ENCODE data around the gene SLC38A11.
"Not testable (repeated sequence)": the region's sequence is repeated elsewhere in the genome, so short reads cannot be mapped to it uniquely, and the experiment has no call there.

The SLC38A11 gene

DNA sequence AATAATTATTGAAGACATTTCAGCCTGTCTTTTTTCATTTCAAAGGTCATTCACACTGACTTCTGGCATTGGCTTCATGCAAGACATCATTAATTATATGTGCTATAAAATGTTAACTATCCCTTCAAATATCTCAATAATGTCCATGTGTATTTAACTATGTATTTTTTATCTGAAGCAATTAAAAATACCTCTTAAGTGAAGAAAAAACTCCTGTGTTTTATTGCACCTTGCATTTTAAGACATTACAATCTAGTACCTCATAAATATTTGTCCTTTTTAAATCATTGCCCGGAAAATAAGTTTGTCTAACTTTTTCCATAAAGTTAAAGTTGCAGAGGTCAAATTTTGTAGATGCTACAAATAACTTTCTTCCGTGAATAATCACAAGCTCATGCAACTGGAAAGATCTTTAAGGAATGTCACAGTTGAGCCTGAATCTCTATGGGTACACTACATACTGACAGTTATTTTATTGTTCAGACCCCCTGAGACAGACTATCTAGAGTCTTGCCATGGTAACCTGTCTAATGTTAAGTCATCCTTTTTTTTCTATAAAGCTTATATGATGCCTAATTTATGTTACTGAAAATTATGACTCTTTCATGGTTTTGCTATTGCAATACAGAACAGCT lies 75.3 kb downstream of the SLC38A11 start:
- DNase-seq (ENCODE audit: low read depth in 2 of 3, low spot score in 1 of 3), result no peak

DNA sequence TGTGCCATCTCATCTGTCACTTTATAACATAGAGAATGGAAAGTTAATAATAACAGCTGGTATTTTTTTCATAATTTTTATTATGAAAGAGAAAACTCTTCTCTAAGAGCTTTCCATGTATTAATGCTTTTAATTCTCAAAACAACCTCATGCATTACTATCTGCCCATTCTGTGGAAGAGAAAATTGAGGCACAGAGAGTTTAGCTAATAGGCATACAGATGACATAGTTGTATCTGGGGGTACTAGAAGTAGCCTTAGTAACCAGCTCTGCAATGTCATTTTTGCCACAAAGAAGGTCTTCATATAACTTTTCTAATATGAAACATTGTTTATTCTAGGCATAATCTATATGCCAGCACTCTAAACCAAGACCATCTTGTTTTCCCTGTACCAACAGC lies 77.4 kb downstream of the SLC38A11 start:
- DNase-seq (ENCODE audit: low read depth in 2 of 3, low spot score in 1 of 3), result no peak

DNA sequence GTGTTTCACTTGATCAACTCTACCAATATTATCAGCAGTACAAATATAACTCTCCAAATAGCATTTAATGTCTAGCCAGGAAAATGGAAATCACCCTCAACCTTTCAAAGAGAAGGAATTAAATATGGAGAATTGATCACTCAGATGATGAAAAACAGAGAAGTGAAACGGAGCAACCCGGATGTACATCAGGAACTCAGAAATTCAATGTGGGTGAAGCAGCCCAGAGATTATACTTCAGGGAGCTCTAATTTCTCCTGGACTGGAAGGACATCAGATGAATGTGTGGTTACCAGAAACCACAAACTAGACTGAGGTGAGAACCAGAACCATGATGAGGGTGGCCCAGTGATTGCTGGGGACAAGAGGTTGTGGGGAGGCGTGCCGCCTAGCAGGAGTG lies 78.2 kb downstream of the SLC38A11 start:
- no peak for DNase-seq (ENCODE audit: low read depth in 2 of 3, low spot score in 1 of 3)

DNA sequence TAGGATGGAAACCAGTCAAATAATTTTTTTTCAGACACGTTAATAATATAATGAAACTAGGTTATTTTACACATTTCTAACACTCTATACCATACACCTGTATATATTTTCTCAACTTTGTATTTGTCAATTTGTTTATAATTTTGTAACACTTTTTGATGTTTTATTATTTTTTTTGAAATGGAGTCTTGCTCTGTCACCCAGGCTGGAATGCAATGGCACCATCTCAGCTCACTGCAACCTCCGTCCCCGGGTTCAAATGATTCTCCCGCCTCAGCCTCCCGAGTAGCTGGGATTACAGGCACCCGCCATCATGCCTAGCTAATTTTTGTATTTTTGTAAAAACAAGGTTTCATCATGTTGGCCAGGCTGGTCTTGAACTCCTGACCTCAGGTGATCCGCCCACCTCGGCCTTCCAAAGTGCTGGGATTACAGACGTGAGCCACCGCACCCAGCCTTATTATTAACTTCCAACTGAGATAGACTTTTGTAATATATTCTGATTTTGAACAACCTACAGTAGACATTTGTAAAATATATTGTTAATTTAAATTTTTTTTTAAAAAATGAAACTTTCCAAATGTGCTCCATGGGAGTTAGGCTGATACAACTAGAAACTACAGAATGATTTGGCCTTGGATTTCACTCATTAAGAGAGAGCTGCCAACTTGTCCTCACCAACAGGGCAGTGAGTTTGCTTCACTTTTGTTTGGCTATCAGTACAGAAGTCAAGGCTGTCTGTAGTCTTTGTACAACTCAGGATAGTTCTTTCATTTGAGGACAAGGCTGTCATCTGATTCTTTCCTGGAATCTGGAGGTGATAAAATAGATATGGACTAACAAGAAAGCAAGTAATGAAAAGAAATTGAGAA lies 79.8 kb downstream of the SLC38A11 start:
- DNase-seq (ENCODE audit: low read depth in 2 of 3, low spot score in 1 of 3), result no peak

DNA sequence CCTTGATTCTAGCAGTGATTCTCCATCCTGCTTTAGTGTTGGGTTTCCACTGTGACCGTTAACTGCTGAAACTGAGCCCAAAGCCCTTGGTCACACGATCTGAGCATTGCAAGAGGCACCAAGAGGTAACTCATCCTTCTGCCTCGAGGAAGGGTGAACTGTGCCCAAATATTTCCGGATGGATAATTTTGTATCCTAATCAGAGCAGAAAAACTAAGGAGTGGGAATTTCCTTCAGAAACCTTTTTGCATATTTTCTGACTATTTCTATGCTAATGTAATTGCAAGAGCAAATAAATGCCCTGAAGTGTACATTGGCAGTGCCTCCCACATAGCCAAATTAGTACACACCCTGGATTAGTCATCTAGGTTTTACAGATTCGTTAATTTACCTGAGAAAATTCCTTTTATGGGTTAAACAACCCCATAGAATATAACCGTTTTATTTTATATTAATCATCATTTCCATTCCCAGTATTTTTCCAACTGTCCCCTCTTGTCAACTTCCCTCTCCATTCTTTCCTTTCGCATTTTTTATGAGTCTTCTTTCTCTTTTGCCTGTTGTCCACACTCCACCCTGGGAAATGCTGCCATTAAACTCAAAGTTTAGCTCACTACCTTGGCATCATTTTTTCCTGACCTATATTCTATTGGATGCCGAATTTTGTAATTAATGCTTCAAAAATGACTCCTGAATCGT lies 82.0 kb downstream of the SLC38A11 start:
- no peak for DNase-seq (ENCODE audit: low read depth in 2 of 3, low spot score in 1 of 3)

DNA sequence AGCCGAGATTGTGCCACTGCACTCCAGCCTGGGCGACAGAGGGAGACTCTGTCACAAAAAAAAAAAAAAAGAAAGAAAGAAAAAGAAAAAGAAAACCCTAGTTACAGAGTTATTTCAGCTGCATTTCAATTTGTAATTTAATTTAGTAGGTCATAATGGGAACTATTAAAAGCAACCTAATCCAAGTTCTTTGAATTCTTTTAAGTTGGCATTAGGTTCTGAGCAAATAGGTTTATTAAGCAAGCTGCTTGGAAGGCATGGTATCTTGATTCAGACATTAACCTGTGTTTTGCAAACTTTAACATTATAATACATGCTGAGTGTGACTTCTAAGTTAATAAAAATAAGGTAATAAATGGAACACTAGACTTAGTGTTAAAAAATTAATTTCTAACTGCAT lies 83.9 kb downstream of the SLC38A11 start:
- no peak for DNase-seq (ENCODE audit: low read depth in 2 of 3, low spot score in 1 of 3)

DNA sequence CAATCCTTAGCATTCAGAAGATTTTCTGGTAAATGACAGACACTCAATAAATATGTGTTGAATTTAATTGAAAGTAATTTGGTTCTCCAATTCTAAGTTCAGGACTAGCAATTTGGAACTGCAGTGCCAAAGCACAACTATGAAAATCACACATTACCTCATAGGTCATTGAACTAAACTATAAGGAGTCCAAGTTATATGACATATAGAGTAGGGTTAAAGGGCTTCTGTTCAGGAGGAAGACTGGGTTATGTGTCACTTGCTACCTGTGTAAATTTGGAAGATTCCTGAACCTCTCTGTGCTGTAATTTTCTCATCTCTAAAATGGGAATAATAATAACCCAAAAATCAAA lies 85.9 kb downstream of the SLC38A11 start:
- no peak for DNase-seq (ENCODE audit: low read depth in 2 of 3, low spot score in 1 of 3)

DNA sequence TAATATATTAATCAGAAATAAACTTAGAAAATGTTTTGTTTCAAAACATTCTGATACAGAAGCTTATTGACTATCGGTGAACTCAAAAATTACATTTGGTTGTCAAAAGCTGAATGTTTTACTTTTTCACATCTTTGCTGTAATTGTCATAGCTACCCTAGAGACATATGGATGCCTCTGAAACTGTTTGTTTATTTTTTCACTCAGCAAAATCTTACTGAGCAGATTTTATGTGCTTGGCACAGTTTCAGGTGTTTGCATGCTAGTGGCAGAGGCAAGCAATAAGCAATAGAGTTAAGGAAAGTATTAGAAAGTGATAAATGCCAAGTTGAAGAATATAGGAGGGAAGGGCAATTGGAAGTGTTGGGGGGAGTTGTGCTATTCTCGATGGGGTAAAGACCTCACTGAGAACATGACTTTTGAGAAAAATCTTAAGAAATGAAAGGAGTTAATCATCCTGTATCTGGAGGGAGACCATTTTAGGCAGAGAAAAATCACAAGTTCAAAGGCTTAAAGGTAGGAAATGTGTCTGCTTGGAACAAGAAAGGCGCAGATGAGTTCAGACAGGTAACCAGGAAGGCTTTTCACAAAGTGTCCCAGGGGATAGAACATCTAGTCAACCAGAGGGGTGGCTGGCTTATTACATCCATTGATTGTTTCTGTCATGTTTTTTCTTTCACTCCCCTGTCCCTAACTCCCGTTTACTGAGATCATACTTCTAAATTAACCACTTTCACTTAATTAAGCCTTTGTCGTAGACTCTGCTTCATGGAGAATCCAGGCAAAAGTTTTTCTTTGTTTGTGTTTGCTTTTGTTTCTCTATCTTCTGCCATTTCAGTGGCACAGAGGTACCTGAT lies 86.5 kb downstream of the SLC38A11 start:
- DNase-seq (ENCODE audit: low read depth in 2 of 3, low spot score in 1 of 3), result no peak

DNA sequence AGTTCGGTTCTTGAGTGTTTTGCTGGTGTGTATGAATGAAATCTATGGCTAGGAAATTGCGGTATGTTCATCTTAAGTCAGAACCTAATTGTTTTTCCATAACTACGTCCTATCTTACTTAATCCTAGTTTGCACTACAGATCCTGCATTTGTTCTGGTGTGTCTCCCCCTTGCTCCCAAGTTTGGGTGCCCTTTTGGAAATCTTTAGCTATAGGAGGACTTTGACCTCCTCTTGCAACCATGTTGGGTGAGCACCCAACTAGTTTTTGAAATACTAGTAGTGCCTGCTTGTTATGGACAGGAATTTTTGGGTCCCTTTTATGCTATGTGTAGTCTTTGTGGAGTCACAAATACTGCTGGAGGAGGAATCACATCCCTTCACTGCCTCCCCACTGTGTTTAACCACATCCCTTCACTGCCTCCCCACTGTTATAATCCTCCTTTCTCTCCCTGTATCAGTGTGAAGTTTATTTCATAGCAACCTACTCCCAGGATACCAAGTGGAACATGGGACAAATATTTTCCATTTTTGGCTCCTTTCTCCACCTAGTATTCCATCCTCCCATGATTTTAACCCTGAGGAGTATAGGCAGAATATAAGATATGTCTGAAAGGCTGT lies 87.4 kb downstream of the SLC38A11 start:
- DNase-seq (ENCODE audit: low read depth in 2 of 3, low spot score in 1 of 3), result no peak

DNA sequence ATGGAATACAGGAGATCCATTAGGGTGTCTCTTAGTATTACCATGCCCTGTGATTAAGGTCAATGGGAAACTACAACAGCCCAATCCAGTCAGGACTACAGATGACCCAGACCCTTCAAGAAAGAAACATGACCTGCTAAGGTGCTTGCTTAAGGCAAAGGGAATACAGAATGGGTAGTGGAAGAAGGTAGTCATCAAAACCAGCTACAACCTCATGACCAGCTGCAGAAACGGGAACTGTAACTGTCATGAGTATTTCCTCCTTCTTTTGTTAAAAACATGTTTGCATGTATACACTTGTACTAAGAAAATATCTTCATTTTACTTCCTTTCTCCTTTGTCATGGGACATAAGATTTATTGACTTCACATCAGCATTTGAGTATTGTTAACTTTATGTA lies 88.9 kb downstream of the SLC38A11 start:
- not testable (repeated sequence) for DNase-seq (ENCODE audit: low read depth in 2 of 3, low spot score in 1 of 3)

DNA sequence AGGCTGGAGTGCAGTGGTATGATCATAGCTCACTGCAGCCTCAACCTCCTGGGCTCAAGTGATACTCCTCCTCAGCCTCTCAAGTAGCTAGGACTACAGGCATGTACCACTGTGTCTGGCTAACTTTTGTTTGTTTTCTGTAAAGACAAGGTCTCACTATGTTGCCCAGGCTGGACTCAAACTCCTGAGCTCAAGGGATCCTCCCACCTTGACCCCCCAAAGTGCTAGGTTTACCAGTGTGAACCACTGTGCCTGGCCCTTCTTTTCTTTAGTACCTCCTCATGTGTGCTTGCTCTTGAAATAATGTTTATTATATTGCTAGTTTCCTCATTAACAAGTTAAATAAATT lies 94.7 kb downstream of the SLC38A11 start:
- no peak for DNase-seq (ENCODE audit: low read depth in 2 of 3, low spot score in 1 of 3)

DNA sequence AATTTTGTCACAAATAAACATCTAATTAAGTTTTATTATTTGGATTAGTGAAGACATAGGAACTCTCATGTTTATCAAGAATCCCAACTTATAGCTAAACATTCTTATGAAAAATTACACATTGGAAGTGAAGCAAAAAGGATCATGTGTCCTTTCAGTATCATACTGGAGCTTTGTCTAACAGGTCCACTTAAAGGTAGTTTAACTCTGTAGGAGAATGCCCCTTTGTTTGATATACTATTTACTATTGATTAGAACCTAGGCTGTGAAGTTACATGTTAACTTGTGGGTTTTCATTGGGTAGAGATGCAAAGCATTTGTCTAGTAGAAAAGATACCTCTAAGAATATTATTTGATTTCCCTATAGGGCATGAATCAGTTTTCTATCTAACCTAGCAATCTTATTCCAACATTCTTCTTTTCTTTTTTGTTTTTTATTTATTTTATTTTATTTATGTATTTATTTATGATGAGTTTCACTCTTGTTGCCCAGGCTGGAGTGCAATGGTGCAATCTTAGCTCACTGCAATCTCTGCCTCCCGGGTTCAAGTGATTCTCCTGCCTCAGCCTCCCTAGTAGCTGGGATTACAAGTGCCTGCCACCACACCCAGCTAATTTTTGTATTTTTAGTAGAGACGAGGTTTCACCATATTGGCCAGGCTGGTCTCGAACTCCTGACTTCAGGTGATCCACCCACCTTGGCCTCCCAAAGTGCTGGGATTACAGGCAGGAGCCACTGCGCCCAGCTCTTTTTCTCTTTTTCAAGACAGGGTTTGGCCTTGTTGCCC lies 95.2 kb downstream of the SLC38A11 start:
- DNase-seq (ENCODE audit: low read depth in 2 of 3, low spot score in 1 of 3), result not testable (repeated sequence)

DNA sequence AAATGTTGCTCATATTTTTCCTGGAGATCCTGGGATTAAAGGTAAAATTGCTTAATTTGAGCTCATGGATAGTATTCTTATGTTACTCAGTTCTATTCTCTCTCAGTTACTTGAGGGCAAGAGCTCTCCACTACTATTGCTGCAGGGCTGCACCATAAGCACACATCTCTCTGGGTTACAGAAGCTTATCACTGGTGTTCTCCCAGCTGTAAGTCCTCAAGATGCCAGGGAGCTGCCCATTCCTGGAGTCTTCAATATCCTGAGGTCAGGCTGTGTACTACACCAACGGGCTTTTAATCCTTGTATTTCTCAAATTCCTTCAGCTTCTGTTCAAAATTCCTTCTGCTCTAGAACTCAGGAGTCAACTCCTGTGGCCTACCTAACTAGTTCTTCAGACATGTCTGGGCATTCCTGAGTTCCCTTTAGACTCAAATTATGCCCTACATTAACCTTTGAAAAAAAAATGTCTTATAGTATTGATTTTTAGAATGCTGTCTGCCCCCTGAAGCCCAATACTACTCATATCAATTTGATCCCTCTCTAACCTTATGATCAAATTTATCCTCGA lies 96.0 kb downstream of the SLC38A11 start:
- DNase-seq (ENCODE audit: low read depth in 2 of 3, low spot score in 1 of 3), result no peak

DNA sequence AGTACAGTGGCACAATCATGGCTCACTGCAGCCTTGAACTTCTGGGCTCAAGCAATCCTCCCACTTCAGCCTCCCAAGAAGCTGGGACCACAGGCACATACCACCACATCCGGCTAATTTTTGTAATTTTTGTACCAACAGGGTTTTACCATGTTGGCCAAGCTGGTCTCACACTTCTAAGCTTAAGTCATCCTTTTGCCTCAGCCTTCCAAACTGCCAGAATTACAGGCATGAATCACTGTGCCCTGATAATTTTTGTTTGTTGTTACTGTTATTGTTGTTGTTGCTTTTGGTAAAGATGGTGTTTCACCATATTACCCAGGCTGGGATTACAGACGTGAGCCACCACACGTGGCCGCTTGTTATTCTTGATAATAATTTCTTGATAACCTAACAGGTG lies 103.2 kb downstream of the SLC38A11 start:
- no peak for DNase-seq (ENCODE audit: low read depth in 2 of 3, low spot score in 1 of 3)

DNA sequence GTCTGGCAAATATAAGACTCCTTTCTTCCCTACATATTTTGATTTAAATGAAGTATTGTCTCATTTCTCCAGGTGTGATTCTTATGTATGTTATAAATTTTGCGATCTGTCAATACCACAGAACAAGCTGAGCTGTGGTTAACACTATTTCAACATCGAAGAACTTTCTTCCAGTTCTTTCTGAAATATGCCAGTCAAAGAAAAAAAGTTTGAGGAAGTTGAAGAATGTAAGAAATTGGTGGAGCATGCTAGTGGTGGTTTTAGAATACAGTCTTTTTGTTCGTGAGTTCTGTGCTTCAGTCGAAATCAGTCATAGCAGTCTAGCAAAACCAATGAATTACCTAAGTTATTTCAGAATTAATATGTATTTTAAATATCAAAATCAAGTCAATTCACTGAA lies 105.1 kb downstream of the SLC38A11 start:
- no peak for DNase-seq (ENCODE audit: low read depth in 2 of 3, low spot score in 1 of 3)

DNA sequence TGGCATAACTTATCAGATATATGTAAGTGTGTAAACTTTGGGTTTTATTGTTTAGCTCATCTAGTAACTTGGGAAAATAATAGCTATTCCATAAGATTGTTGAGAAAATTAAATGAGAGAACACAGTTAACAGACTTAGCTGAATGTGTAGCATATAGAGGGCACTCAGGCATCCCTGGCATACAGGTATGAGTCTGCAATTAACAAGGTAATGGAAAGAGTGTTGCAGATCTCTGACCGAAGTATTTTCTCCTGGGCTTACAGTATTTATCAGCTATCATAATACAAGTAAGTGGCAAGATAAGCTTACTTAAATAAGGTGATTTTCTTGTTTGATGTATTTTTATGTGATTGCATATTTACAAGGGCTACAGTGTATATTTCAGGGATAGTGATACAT lies 105.8 kb downstream of the SLC38A11 start:
- DNase-seq (ENCODE audit: low read depth in 2 of 3, low spot score in 1 of 3), result no peak

DNA sequence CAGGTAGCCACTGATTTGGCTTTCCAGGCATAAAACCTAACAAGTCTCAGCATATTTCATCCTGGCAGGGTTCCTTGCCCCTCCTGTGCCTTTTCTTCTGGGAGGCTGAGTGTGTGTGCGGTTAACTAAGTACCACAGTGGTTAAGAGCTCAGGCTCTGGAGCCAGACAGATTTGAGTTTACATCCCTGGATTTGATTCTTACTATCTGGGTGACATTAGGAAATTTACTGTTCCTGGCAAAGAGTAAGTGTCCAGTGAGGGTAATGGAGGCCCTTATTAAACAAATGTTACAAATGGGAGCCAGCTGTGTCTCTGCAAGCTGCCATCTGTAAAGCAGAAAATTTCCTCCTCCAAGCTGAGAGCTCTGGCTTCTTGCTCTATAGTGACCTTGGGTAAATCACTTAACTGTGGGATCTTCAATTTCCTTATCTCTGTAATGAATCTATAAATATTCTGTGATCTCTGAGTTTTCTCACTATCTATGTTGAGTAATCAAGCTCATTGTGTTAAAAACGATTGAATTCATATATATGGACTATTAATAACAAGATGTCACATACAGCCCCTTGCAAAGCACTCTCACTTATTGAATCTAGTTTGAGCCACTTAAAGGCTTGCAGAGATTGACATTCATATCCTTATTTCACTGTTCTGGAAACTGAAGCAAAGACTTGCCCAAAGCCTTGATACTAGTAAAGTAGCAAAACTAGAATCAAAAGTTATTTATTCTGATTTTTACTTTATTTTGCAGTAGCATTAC lies 107.2 kb downstream of the SLC38A11 start:
- DNase-seq (ENCODE audit: low read depth in 2 of 3, low spot score in 1 of 3), result no peak

DNA sequence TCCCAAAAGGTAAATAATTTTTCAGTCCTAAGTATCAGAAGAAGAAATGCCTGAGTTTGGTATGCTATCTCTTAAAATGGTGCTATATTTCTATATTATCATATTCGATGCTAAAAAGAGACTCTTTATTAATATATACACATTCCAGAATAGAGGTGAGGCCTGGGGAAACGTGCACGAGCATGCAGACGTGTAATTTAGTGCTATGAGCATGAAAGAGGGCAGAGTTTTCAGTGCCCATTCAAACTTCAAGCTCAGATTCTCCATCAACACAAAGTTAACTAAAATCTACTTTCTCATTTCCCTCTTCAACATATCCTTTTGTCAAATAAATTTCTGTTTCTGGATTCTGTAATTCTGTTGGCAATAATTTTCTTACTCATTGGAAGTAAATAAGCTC lies 108.0 kb downstream of the SLC38A11 start:
- DNase-seq (ENCODE audit: low read depth in 2 of 3, low spot score in 1 of 3), result no peak

DNA sequence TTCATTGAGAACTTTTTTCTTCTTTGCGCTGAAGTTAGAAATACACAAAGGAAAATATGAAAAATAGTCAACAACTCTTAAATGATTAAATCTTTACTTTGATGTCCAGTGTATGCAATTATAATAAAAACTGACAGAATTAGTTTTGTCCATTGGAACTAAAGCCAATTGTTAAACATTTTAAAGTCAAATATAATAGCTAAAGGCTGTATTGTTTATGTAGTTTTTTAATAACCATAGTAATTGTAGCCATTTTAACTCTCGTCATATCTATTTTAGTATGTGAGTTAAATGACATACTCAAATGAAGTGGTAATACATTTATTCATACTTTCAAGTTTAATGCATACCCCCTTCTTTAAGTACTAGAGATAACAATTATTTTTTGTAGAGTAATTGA lies 109.0 kb downstream of the SLC38A11 start:
- no peak for DNase-seq (ENCODE audit: low read depth in 2 of 3, low spot score in 1 of 3)

Data from stimulated activated CD4-positive, alpha-beta T cell treated with anti-CD3 and anti-CD28 coated beads, Interleukin-12 subunit alpha, Interleukin-12 subunit beta, amount 100 ng/mL, for 48 hours (primary cell).